Glomerular visceral epithelial cell (primary cell): ENCODE measurements around the gene SMTNL2.
A peak's percentile ranks its signal among the peaks of the same experiment; 100 is the strongest.
"Not testable (repeated sequence)": the region's sequence is repeated elsewhere in the genome, so short reads cannot be mapped to it uniquely, and the experiment has no call there.

ENCODE experiments used
- DNase-seq: peaks from one replicate; pipeline ENCODE4 v3.0.0-alpha.2; 2016; ENCODE audit errors: extremely low spot score

The SMTNL2 gene

DNA sequence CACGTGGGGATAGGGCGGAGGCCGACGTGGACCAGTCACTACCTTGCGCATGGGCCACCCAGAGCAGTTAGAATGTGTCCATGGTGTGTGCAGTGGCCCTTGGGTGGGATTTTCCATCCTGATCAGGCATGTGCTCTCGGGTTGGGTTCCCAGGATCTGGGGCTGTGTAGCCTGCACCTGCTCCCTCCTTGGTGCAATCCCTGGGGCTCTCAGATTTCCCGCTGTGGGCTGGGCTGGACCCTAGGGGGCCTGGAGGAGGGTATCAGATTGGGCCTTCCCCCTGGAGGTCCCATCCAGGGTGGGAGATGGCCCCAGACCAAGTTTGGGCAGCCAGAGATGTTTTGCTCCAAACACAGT lies 1.3 kb downstream of the SMTNL2 start:
- DNase-seq: no peak

- no peak for DNase-seq
These were observed 1.7 kb downstream of the SMTNL2 start for GRCh38 chr17:4586043-4586442.

- no peak for DNase-seq
These were observed 2.9 kb downstream of the SMTNL2 start for GRCh38 chr17:4587195-4587594.

DNA sequence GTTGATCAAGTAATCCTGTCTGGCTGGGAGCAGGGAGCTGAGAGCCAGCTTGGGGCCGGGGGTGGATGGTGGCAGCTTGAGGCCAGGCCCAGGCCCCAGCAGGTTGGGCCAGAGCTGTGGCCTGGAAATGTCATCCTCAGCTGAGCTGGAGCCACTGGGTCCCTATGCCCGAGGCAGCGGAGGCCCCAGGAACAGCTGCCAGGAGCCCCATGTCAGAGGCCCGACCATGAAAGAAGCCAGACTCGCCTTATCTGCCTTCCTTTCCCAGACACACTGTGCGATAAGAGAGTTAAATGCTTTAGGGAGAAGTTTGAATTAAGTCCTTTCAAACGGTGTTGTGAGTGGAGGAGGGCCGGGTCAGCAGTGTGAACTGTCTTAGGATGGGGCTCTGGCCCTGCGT lies 3.5 kb downstream of the SMTNL2 start:
- DNase-seq: no peak

GRCh38 chr17:4588391-4588790 lies 4.1 kb downstream of the SMTNL2 start:
- DNase-seq: no peak

DNA sequence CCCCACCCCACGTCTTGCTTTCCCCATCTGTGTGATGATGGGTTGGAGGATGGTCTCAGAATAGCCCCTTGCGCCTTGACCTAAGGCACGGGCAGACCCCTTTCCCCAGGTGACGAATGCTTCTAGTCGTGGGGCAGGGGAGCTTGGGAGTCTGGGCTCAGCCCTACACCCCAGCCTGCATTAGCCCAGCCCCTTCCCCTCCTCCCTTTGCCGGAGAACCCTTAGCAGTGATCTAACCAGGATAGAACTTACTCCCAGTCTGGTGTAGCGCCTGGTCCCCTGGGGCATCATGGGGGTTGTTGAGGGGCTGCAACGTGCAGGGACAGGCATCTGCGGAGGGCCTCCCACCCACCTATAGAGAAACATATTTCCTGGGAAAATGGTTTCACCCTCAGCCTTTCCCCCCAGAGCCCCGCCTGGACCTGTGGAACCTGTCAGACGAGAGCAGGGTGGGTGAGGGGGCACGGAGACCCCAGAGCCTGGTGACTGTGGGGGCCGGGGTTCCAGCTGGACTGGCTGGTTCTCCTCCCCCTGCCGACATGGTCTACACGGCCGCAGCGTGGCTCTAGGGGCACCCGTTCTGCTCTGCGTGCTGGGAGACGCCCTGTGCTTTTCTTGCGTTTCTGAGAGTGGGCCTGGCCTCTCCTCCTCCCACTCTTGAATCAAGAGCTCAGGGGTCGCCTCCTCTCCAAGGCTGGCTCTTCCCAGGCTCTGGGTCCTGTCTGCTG lies 4.7 kb downstream of the SMTNL2 start:
- DNase-seq: no peak

DNA sequence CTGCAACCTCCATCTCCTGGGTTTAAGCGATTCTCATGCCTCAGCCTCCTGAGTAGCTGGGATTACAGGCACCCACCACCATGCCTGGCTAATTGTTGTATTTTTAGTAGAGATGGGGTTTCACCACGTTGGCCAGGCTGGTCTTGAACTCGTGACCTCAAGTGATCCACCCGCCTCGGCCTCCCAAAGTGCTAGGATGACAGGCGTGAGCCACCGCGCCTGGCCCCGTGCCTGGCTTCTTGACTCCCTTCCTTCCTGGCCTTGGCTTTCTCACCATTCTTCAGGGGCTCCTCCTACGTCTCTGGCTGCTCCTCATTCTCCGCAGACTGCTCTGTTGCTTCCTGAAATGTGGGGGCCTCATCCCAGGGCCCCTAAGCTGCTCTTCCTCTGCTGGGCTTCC lies 5.7 kb downstream of the SMTNL2 start:
- DNase-seq: not testable (repeated sequence)

- DNase-seq: no peak
These were observed 6.7 kb downstream of the SMTNL2 start for GRCh38 chr17:4590981-4591453.

GRCh38 chr17:4591529-4591928 lies 7.2 kb downstream of the SMTNL2 start:
- DNase-seq: peak; percentile 47

DNA sequence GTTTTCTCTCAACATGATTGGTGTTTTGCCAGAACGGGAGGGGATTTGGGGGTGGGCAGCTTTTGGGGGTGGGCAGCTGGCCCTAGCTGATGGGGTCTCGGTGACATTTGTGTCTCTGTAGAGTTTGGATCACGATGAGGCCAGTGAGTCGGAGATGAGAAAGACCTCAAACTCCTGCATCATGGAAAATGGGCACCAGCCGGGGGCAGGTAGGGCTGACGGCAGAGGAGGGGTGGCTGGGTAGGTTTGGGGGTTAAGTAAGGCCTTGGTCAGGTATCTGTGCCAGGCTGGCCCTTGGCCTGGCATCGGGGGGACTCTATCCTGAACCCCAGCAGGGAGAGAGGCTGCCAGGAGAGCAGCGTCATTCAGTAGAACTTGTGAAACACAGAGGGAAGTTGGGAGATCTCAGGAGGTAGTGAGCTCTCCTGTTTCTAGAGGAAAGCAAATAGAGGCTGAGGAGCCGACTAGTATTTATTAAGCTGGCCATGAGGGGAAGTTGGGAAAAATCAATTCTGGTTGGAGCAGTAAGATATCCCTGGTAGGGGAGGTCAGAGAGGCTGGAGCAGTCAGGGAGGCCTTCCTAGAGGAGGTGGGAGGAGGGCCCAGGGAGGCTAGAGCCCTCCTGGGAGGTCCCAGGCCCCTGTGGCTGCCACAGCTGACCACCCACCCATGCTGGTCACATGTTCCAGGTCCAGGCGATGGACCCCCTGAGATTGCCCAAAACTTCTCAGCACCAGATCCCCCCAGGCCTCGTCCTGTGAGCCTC lies 8.1 kb downstream of the SMTNL2 start:
- DNase-seq: no peak

- no peak for DNase-seq
These were observed 8.7 kb downstream of the SMTNL2 start for GRCh38 chr17:4593021-4593421.

GRCh38 chr17:4594406-4594805 lies 10.1 kb downstream of the SMTNL2 start:
- DNase-seq: no peak

- DNase-seq: no peak
These were observed 10.8 kb downstream of the SMTNL2 start for GRCh38 chr17:4594931-4595684.

- not testable (repeated sequence) for DNase-seq
These were observed 11.5 kb downstream of the SMTNL2 start for GRCh38 chr17:4595685-4596342.

- DNase-seq: no peak
These were observed 12.5 kb downstream of the SMTNL2 start for GRCh38 chr17:4596636-4597380.

DNA sequence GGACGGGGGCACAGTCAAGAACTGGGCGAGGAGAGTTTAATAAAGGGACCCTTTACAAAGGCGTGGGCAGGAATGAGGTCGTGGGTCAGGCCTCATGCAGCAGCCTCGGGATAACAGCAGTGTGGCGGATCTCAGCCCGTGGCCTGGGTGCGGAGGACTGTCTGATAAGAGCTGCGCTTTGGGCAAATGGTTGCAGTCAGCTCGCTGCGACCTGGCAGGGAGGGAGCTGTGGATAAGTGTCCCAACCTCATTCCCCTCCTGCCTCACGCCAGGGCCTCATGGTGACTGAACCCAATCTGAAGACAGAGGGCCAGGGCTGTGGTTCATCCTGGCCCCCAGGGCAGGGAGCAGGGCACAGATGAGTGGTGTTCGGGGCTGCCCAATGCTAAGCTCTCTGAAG lies 13.6 kb downstream of the SMTNL2 start:
- DNase-seq: no peak

GRCh38 chr17:4598776-4599504 lies 14.6 kb downstream of the SMTNL2 start:
- no peak for DNase-seq

GRCh38 chr17:4599505-4600281 lies 15.4 kb downstream of the SMTNL2 start:
- no peak for DNase-seq

- no peak for DNase-seq
These were observed 16.2 kb downstream of the SMTNL2 start for GRCh38 chr17:4600563-4600962.

- no peak for DNase-seq
These were observed 17.0 kb downstream of the SMTNL2 start for GRCh38 chr17:4601326-4601725.
